Kidney (tissue), 14 donors: ENCODE measurements around the gene PDGFRB. TPM values are rescaled to one million over a fixed set of nuclear protein-coding genes. Genes with fewer than 3 reads are reported as not detected.
A peak's percentile ranks its signal among the peaks of the same experiment; 100 is the strongest.

Experiments used
- DNase-seq, 5 donors: peaks; one replicate each; pipeline ENCODE4 v3.0.0-alpha.2; 2013 to 2020
- FAIRE-seq: peaks from 2 replicates; lab custom pipeline; 2012; peaks lifted over from hg19 to GRCh38; lab: Jason Lieb, UNC
- H3K27ac ChIP-seq, 2 donors: one replicate each; pipeline ENCODE4 v1.7.0; 2013; ENCODE audit warnings: low read depth in 2 of 2, low read length in 2 of 2, inconsistent platforms in 1 of 2
- H3K27me3 ChIP-seq: one replicate; pipeline ENCODE4 v1.7.1; 2013; ENCODE audit warnings: low read length, inconsistent platforms; ENCODE audit not compliant: control insufficient read depth, insufficient read depth
- H3K36me3 ChIP-seq, 3 donors: one replicate each; pipeline versions ENCODE4 v1.7.0 to v1.7.1; 2013; ENCODE audit warnings: low read length in 3 of 3, control low read depth in 1 of 3, inconsistent platforms in 1 of 3; ENCODE audit not compliant: insufficient read depth in 3 of 3, control insufficient read depth in 2 of 3
- H3K4me1 ChIP-seq, 3 donors: one replicate each; pipeline versions ENCODE4 v1.7.0 to v1.7.1; 2013; ENCODE audit warnings: low read length in 3 of 3, inconsistent platforms in 1 of 3, low read depth in 1 of 3; ENCODE audit not compliant: control insufficient read depth in 2 of 3, insufficient read depth in 2 of 3
- H3K4me3 ChIP-seq, 3 donors: one replicate each; pipeline versions ENCODE4 v1.7.0 to v1.8.1; 2013; ENCODE audit warnings: low read length in 3 of 3, control low read depth in 1 of 3, inconsistent platforms in 1 of 3
- H3K9ac ChIP-seq, 3 donors: one replicate each; pipeline versions ENCODE4 v1.7.0 to v1.7.1; 2013; ENCODE audit warnings: low read length in 3 of 3, control low read depth in 1 of 3, inconsistent platforms in 1 of 3
- H3K9me3 ChIP-seq, 3 donors: one replicate each; pipeline versions ENCODE4 v1.7.0 to v1.7.1; 2013; ENCODE audit warnings: low read length in 3 of 3, control low read depth in 1 of 3, inconsistent platforms in 1 of 3; ENCODE audit not compliant: control insufficient read depth in 2 of 3, insufficient read depth in 1 of 3
- intact Hi-C: fragments of 100-400 bp; cut with DNase I; formaldehyde crosslinking; loops from one replicate; pipeline ENCODE4 v1.11.1; 2022
- polyA plus RNA-seq: library from polyadenylated mRNA; stranded (reverse); fragments of 350-450 nt; fragmentation: Illumina TruSeq; extraction: RNeasy Lipid Tissue Mini Kit (QIAGEN cat#74804); gene quantifications from one replicate; pipeline ENCODE4 v1.2.3, GENCODE V29; 2014; ENCODE audit warnings: low read depth, low replicate concordance; ENCODE audit not compliant: insufficient read depth
- total RNA-seq: library from RNA; stranded (reverse); fragmentation: NEBNext Ultra II Directional; extraction: Animal tissue kit (Norgen Biotek cat#: 25700); gene quantifications from one replicate; pipeline ENCODE4 v1.2.1, GENCODE V29; 2021
- TF ChIP-seq, protein P1 (sequence below): IDR thresholded peaks from 3 replicates; pipeline ENCODE4 v1.5.1; 2012; ENCODE audit warnings: mild to moderate bottlenecking, moderate library complexity, borderline replicate concordance; ENCODE audit not compliant: insufficient read depth; ENCODE audit errors: extremely low read depth
- donor health status: control.
- donor health status: control.
- donor health status: control.
- donor health status: control.
- donor health status: control.
- donor health status: DM: yes; HTN: yes; CAD: no.
- donor health status: Normal renal cell carcinoma (clear cell type).

Gene PDGFRB
- total and polyA plus RNA-seq, 2 donors from 2014 or later: 50.4 to 104 TPM

DNA sequence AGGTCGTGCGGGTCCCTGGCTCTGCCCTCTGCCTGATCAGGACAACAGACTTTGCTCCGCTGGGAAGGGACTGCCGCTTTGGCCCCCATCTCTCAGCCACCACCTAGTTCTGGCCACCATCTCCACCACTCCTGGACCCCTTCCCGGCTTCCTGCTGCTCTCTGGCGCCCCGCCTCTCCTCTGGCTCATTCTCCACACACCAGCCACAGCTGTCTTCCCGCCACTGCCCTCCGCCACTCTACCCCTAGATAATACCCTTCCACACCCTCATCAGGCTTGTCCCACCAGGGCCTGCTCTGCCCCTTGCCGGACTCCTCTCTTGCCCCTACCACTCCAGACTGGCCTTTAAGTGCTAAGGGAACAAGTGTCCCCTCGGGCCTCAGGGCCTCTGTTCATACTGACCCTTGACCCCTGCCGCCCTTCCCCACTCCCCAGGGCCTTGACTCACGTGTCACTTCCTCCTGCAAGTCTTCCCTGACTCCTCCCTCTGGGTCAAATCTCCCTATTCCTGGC is 8.0 kb upstream of the PDGFRB start:
- Histone ChIP-seq H3K9ac (no peak overlapping the region), H3K4me3 (no peak overlapping the region), H3K27me3 (peaks cover 4% of the 10 kb centered on the region), H3K36me3 (no peaks in the 10 kb centered on the region), H3K4me1 (peaks cover 0 to 12% (median 11%) of the 10 kb centered on the region in 3 donors), H3K27ac (no peak overlapping the region), H3K9me3 (no peaks in the 10 kb centered on the region)
- intact Hi-C loops: no loop called here
- TF ChIP-seq, protein P1, sequence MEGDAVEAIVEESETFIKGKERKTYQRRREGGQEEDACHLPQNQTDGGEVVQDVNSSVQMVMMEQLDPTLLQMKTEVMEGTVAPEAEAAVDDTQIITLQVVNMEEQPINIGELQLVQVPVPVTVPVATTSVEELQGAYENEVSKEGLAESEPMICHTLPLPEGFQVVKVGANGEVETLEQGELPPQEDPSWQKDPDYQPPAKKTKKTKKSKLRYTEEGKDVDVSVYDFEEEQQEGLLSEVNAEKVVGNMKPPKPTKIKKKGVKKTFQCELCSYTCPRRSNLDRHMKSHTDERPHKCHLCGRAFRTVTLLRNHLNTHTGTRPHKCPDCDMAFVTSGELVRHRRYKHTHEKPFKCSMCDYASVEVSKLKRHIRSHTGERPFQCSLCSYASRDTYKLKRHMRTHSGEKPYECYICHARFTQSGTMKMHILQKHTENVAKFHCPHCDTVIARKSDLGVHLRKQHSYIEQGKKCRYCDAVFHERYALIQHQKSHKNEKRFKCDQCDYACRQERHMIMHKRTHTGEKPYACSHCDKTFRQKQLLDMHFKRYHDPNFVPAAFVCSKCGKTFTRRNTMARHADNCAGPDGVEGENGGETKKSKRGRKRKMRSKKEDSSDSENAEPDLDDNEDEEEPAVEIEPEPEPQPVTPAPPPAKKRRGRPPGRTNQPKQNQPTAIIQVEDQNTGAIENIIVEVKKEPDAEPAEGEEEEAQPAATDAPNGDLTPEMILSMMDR: no peak
- DNase-seq: no peak
- FAIRE-seq: no peak

DNA sequence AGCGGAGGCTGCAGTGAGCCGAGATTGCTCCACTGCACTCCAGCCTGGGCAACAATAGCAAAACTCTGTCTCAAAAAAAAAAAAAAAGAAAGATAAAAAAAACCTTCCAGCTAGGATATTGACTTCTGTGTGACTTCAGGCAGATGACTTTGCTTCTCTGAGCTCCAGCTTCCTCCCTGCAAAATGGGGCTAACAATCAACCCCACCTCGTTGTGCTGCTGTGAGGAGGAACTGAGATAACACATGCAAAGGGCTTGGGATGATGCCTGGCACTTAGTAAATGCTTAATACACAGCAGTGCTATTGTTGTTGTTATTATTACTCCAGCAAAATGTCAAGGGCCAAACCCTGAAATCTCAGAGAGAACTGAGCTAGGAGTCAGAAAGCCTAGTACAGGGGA is 7.4 kb upstream of the PDGFRB start:
- Histone ChIP-seq H3K4me3 (no peak overlapping the region), H3K36me3 (no peaks in the 10 kb centered on the region), H3K9me3 (no peaks in the 10 kb centered on the region), H3K9ac (no peak overlapping the region), H3K4me1 (peaks cover 0 to 12% (median 11%) of the 10 kb centered on the region in 3 donors), H3K27me3 (peaks cover 4% of the 10 kb centered on the region), H3K27ac (no peak overlapping the region)
- no peak for FAIRE-seq
- intact Hi-C loops: no loop called here
- no peak for DNase-seq
- TF ChIP-seq, protein P1: no peak

DNA sequence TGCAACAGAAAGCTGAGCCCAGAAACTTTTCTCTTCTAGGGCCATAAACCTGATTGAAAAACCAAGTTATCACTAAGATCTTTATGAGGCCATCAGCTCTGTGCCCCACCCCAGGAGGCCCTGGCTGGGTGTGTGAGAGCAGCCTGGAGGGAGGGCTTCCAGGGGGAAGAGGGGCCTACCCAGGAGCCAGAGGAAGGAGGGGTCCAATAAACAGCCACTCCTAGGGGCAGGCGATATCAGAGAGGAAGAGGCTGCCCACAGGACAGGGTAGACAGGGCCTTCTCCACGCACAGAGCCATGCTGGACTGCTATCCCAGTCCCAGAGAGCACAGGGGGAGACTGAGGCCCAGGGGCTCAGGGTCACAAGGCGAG is 6.5 kb upstream of the PDGFRB start:
- H3K4me3 ChIP-seq: no peak overlapping the region
- H3K27me3 ChIP-seq: no peaks in the 10 kb centered on the region
- DNase-seq (peak in 1 of 5 donors; percentile 65), FAIRE-seq (no peak)
- intact Hi-C loops: no loop called here
- no peak overlapping the region for H3K27ac ChIP-seq
- H3K36me3 ChIP-seq: no peaks in the 10 kb centered on the region
- TF ChIP-seq, protein P1: no peak
- peaks cover 0 to 14% (median 11%) of the 10 kb centered on the region in 3 donors for H3K4me1 ChIP-seq
- H3K9me3 ChIP-seq: no peaks in the 10 kb centered on the region
- H3K9ac ChIP-seq: no peak overlapping the region
